ENCODE measurements around the gene PARL. TPM values are rescaled to one million over a fixed set of nuclear protein-coding genes. Genes with fewer than 3 reads are reported as not detected.
A peak's percentile ranks its signal among the peaks of the same experiment; 100 is the strongest.

The PARL gene
- total and polyA plus RNA-seq, 9 of the 15 experiments (the other 6 are each of a cell fraction or from before 2014, with no cell fraction given) = 39.5 to 82.4 (median 57.4) TPM

DNA sequence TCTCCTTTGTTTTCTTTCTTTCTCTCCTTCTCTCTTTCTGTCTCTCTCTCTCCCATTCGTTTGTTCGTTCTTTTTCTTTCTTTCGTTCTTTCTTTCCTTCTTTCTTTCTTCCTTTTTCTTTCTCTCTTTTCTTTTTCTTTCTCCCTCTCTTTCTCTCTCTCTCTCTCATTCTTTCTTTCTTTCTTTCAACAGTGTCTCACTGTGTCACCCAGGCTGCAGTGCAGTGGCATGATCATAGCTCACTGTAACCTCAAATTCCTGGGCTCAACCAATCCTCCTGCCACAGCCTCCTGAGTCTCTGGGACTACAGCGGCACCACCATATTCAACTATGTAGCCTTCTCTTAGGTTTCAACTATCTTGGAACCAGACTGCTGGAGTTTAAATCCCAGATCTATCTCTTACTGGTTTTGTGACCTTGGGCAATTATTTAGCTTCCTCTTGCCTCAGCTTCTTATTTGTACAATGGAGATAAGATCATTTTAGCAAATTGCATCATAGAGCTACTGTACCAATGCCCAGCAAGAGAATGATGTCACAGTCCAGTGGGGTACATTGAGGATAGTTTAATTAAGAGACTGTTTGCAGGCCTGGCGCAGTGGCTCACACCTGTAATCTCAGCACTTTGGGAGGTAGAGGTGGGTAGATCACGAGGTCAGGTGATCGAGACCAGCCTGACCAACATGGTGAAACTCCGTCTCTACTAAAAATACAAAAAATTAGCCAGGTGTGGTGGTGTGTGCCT, 27.3 kb upstream of the PARL start (continued):
- no peak for TF ChIP-seq PTTG1 (tag; IDR thresholded peaks at IDR 0.05; ENCODE audit: low read depth)
- TF ChIP-seq NCOR1 (IDR thresholded peaks at IDR 0.05) = no peak
- TF ChIP-seq, protein P1, sequence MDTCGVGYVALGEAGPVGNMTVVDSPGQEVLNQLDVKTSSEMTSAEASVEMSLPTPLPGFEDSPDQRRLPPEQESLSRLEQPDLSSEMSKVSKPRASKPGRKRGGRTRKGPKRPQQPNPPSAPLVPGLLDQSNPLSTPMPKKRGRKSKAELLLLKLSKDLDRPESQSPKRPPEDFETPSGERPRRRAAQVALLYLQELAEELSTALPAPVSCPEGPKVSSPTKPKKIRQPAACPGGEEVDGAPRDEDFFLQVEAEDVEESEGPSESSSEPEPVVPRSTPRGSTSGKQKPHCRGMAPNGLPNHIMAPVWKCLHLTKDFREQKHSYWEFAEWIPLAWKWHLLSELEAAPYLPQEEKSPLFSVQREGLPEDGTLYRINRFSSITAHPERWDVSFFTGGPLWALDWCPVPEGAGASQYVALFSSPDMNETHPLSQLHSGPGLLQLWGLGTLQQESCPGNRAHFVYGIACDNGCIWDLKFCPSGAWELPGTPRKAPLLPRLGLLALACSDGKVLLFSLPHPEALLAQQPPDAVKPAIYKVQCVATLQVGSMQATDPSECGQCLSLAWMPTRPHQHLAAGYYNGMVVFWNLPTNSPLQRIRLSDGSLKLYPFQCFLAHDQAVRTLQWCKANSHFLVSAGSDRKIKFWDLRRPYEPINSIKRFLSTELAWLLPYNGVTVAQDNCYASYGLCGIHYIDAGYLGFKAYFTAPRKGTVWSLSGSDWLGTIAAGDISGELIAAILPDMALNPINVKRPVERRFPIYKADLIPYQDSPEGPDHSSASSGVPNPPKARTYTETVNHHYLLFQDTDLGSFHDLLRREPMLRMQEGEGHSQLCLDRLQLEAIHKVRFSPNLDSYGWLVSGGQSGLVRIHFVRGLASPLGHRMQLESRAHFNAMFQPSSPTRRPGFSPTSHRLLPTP (IDR thresholded peaks at IDR 0.05; ENCODE audit: borderline replicate concordance, extremely low read depth, insufficient read length) = no peak
- TF ChIP-seq TRIM24 (IDR thresholded peaks at IDR 0.05) = peak; percentile 80 to 90; a peak in 2 of 4 replicates
- no peak for TF ChIP-seq TAF1 (IDR thresholded peaks at IDR 0.05; ENCODE audit: control insufficient read depth, extremely low read depth, insufficient read depth, low read length, severe bottlenecking)
- TF ChIP-seq JUN (IDR thresholded peaks at IDR 0.05; ENCODE audit: borderline replicate concordance, low read depth, low read length) = 0 out of 2 replicates have a peak, but pooled peaks have one; percentile 36
- no peak for TF ChIP-seq JUN (CRISPR knock-in tag; IDR thresholded peaks at IDR 0.05; ENCODE audit: borderline replicate concordance)
- TF ChIP-seq BCOR (IDR thresholded peaks at IDR 0.05) = 0 out of 2 replicates have a peak, but pooled peaks have one; percentile 13
- TF ChIP-seq, protein P2, sequence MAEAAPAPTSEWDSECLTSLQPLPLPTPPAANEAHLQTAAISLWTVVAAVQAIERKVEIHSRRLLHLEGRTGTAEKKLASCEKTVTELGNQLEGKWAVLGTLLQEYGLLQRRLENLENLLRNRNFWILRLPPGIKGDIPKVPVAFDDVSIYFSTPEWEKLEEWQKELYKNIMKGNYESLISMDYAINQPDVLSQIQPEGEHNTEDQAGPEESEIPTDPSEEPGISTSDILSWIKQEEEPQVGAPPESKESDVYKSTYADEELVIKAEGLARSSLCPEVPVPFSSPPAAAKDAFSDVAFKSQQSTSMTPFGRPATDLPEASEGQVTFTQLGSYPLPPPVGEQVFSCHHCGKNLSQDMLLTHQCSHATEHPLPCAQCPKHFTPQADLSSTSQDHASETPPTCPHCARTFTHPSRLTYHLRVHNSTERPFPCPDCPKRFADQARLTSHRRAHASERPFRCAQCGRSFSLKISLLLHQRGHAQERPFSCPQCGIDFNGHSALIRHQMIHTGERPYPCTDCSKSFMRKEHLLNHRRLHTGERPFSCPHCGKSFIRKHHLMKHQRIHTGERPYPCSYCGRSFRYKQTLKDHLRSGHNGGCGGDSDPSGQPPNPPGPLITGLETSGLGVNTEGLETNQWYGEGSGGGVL (CRISPR knock-in tag; IDR thresholded peaks at IDR 0.05) = no peak
